K562 (cell line): Measurements from ENCODE around the gene RBMS3.

Experiments
- CHD2 ChIP-seq: IDR thresholded peaks from 2 replicates; pipeline ENCODE4 v1.6.1; 2011; ENCODE audit warnings: low read depth, low read length
- CTCF ChIP-seq, 3 experiments: IDR thresholded peaks in 2 of 3; conservative IDR thresholded peaks in 1 of 3; 2 replicates each; pipeline ENCODE4 v1.5.1; 2011 to 2012; ENCODE audit warnings: low read length in 3 of 3, mild to moderate bottlenecking in 3 of 3, control low read depth in 2 of 3, improper control_type of control experiment in 1 of 3, inconsistent platforms in 1 of 3, low read depth in 1 of 3, mixed read lengths in 1 of 3, moderate library complexity in 1 of 3; ENCODE audit not compliant: insufficient read depth in 2 of 3
- HMGXB4 ChIP-seq: sonication (generic); formaldehyde crosslinking; IDR thresholded peaks from 2 replicates; pipeline ENCODE4 v1.8.1; 2023; ENCODE audit warnings: mild to moderate bottlenecking, missing genetic modification reagents
- PTBP1 ChIP-seq: fragments of 200-400 bp; formaldehyde crosslinking; IDR thresholded peaks from 2 replicates; pipeline ENCODE4 v1.6.1; 2017; ENCODE audit warnings: low read depth, low read length
- TF ChIP-seq, protein P1 (sequence below), 2 experiments: fragments of 450-650 bp; formaldehyde crosslinking in 1 of 2; IDR thresholded peaks; 2 replicates each; pipeline versions ENCODE4 v1.4.0 to v1.6.1; 2014 to 2020; ENCODE audit warnings: mild to moderate bottlenecking in 2 of 2, borderline replicate concordance in 1 of 2, low read depth in 1 of 2

- TF ChIP-seq, protein P1, sequence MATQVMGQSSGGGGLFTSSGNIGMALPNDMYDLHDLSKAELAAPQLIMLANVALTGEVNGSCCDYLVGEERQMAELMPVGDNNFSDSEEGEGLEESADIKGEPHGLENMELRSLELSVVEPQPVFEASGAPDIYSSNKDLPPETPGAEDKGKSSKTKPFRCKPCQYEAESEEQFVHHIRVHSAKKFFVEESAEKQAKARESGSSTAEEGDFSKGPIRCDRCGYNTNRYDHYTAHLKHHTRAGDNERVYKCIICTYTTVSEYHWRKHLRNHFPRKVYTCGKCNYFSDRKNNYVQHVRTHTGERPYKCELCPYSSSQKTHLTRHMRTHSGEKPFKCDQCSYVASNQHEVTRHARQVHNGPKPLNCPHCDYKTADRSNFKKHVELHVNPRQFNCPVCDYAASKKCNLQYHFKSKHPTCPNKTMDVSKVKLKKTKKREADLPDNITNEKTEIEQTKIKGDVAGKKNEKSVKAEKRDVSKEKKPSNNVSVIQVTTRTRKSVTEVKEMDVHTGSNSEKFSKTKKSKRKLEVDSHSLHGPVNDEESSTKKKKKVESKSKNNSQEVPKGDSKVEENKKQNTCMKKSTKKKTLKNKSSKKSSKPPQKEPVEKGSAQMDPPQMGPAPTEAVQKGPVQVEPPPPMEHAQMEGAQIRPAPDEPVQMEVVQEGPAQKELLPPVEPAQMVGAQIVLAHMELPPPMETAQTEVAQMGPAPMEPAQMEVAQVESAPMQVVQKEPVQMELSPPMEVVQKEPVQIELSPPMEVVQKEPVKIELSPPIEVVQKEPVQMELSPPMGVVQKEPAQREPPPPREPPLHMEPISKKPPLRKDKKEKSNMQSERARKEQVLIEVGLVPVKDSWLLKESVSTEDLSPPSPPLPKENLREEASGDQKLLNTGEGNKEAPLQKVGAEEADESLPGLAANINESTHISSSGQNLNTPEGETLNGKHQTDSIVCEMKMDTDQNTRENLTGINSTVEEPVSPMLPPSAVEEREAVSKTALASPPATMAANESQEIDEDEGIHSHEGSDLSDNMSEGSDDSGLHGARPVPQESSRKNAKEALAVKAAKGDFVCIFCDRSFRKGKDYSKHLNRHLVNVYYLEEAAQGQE (IDR thresholded peaks at IDR 0.05; ENCODE audit: borderline replicate concordance): no peak
- TF ChIP-seq, protein P1 (CRISPR knock-in tag; IDR thresholded peaks at IDR 0.05; ENCODE audit: low read depth): no peak
- TF ChIP-seq CHD2 (no peak), CTCF (IDR thresholded peaks at IDR 0.05 in 2 of 3, conservative IDR thresholded peaks at IDR 0.05 in 1 of 3; ENCODE audit: insufficient read depth in 2 of 3, low read depth in 1 of 3, low read length in 3 of 3) (no peak), HMGXB4 (no peak), PTBP1 (no peak)
Observed at GRCh38 chr3:29452934-29453283, 172.0 kb downstream of the RBMS3 start.
